Measurements from ENCODE around the gene RAD23B. TPM values are rescaled to one million over a fixed set of nuclear protein-coding genes. Genes with fewer than 3 reads are reported as not detected.

RAD23B gene
- 72.9 and 76.4 TPM in 2 replicates for total RNA-seq (2014; rRNA removed; shearing (Covaris generic))

GRCh38 chr9:107282759-107283622 is at the start of gene RAD23B:
TSS of gene RAD23B (plus strand) at chr9:107283279. CDS start at chr9:107283630, 351 bp downstream.

Other genes with a start within 250 kb of the RAD23B start
- 28.1 and 46.7 TPM in 2 replicates for gene KLF4, start 206.5 kb downstream of the RAD23B start, total RNA-seq (2014; rRNA removed; shearing (Covaris generic))